K562 (cell line): ENCODE measurements around the gene FAM117A. TPM values are rescaled to one million over a fixed set of nuclear protein-coding genes. Genes with fewer than 3 reads are reported as not detected.
A peak's percentile ranks its signal among the peaks of the same experiment; 100 is the strongest.

Experiments
- ATF7 ChIP-seq: fragments of 450-650 bp; IDR thresholded peaks from 2 replicates; pipeline ENCODE4 v1.7.1; 2014; ENCODE audit warnings: mild to moderate bottlenecking, moderate library complexity
- CREB1 ChIP-seq, 2 experiments: sonication (generic) in 1 of 2; formaldehyde crosslinking in 1 of 2; IDR thresholded peaks; 2 replicates each; pipeline versions ENCODE4 v1.6.1 to v1.8.0; 2012 to 2022; ENCODE audit warnings: inconsistent platforms in 1 of 2, mild to moderate bottlenecking in 1 of 2, missing genetic modification reagents in 1 of 2, moderate library complexity in 1 of 2
- EHMT2 ChIP-seq: fragments of 450-650 bp; IDR thresholded peaks from 2 replicates; pipeline ENCODE4 v1.6.1; 2018; ENCODE audit warnings: antibody characterized with exemption
- ETV1 ChIP-seq: fragments of 450-650 bp; conservative IDR thresholded peaks from 2 replicates; pipeline ENCODE4 v1.6.1; 2016; ENCODE audit warnings: missing genetic modification characterization, control low read depth, low read depth, missing compliant biosample characterization
- GABPB1 ChIP-seq: sonication (generic); formaldehyde crosslinking; IDR thresholded peaks from 2 replicates; pipeline ENCODE4 v1.8.0; 2022; ENCODE audit warnings: mild to moderate bottlenecking, missing genetic modification reagents
- HMGN3 ChIP-seq: IDR thresholded peaks from 2 replicates; pipeline ENCODE4 v1.6.1; 2011; ENCODE audit warnings: borderline replicate concordance, low read depth, mild to moderate bottlenecking, mixed read lengths, low read length; ENCODE audit not compliant: insufficient read length; ENCODE audit errors: extremely low read depth
- JUN ChIP-seq, 2 experiments: sonication (generic) in 1 of 2; formaldehyde crosslinking in 1 of 2; IDR thresholded peaks; 2 replicates each; pipeline versions ENCODE4 v1.6.1 to v1.8.0; 2012 to 2022; ENCODE audit warnings: borderline replicate concordance in 2 of 2, mild to moderate bottlenecking in 2 of 2, improper control_type of control experiment in 1 of 2, low read depth in 1 of 2, low read length in 1 of 2, missing genetic modification reagents in 1 of 2
- KHSRP ChIP-seq: fragments of 450-650 bp; IDR thresholded peaks from 2 replicates; pipeline ENCODE4 v1.6.1; 2017
- NCOR1 ChIP-seq: fragments of 450-650 bp; IDR thresholded peaks from 2 replicates; pipeline ENCODE4 v1.6.1; 2016; ENCODE audit warnings: mild to moderate bottlenecking, moderate library complexity
- NEUROD1 ChIP-seq: fragments of 150-350 bp; IDR thresholded peaks from 2 replicates; pipeline ENCODE4 v1.6.1; 2014; ENCODE audit warnings: borderline replicate concordance, low read length, low read depth; ENCODE audit not compliant: partially characterized antibody
- NKRF ChIP-seq: fragments of 450-650 bp; IDR thresholded peaks from 2 replicates; pipeline ENCODE4 v1.6.1; 2016; ENCODE audit warnings: borderline replicate concordance
- PYGO2 ChIP-seq: fragments of 450-650 bp; IDR thresholded peaks from 2 replicates; pipeline ENCODE4 v1.6.1; 2016; ENCODE audit warnings: mild to moderate bottlenecking, missing genetic modification characterization, moderate library complexity, missing compliant biosample characterization
- TOE1 ChIP-seq, 2 experiments: fragments of 450-650 bp in 1 of 2; sonication (generic) in 1 of 2; formaldehyde crosslinking in 1 of 2; IDR thresholded peaks; 2 replicates each; pipeline versions ENCODE4 v1.7.1 to v1.8.0; 2016 to 2022; ENCODE audit warnings: borderline replicate concordance in 2 of 2, mild to moderate bottlenecking in 2 of 2, antibody characterized with exemption in 1 of 2, inconsistent platforms in 1 of 2, low read depth in 1 of 2, missing genetic modification reagents in 1 of 2, moderate library complexity in 1 of 2
- ZNF239 ChIP-seq: fragments of 250-450 bp; sonication (Bioruptor Pico); IDR thresholded peaks from 2 replicates; pipeline ENCODE4 v1.4.0; 2020; ENCODE audit warnings: mild to moderate bottlenecking
- ZNF316 ChIP-seq: fragments of 450-650 bp; IDR thresholded peaks from 2 replicates; pipeline ENCODE4 v1.6.1; 2016
- polyA plus RNA-seq, 8 experiments: library from polyadenylated mRNA; depleted of rRNA in 4 of 8; stranded (reverse) in 5 of 8; unstranded in 3 of 8; fragments of >200 nt; fragmentation: Nextera tagmentation in 2 of 8; fragmentation: Illumina TruSeq in 1 of 8; extraction: Ambion mirVana in 2 of 8; extraction: Trizol in 1 of 8; gene quantifications; 2 replicates each; pipeline versions ENCODE4 v1.2.1 to v1.2.3, GENCODE V29; 2011 to 2014; ENCODE audit warnings: inconsistent platforms in 1 of 8, missing spikeins in 1 of 8
- total RNA-seq, 7 experiments: library from RNA; depleted of rRNA in 6 of 7; stranded (reverse); fragments of >200 nt in 6 of 7; fragmentation: Illumina TruSeq in 2 of 7; extraction: Trizol in 2 of 7; gene quantifications; 2 replicates each; pipeline versions ENCODE4 v1.2.1 to v1.2.3, GENCODE V29; 2011 to 2021; ENCODE audit warnings: low replicate concordance in 1 of 7
- TF ChIP-seq, protein P1 (sequence below): sonication (generic); formaldehyde crosslinking; IDR thresholded peaks from 2 replicates; pipeline ENCODE4 v1.9.0; 2022; ENCODE audit warnings: mild to moderate bottlenecking, missing genetic modification reagents
- TF ChIP-seq, protein P2 (sequence below): sonication (generic); formaldehyde crosslinking; IDR thresholded peaks from 2 replicates; pipeline ENCODE4 v1.8.1; 2023; ENCODE audit warnings: mild to moderate bottlenecking, missing genetic modification reagents

Gene FAM117A
- total and polyA plus RNA-seq, 9 of the 15 experiments (the other 6 are each of a cell fraction or from before 2014, with no cell fraction given), result 3.1 to 79.7 (median 36.6) TPM

DNA sequence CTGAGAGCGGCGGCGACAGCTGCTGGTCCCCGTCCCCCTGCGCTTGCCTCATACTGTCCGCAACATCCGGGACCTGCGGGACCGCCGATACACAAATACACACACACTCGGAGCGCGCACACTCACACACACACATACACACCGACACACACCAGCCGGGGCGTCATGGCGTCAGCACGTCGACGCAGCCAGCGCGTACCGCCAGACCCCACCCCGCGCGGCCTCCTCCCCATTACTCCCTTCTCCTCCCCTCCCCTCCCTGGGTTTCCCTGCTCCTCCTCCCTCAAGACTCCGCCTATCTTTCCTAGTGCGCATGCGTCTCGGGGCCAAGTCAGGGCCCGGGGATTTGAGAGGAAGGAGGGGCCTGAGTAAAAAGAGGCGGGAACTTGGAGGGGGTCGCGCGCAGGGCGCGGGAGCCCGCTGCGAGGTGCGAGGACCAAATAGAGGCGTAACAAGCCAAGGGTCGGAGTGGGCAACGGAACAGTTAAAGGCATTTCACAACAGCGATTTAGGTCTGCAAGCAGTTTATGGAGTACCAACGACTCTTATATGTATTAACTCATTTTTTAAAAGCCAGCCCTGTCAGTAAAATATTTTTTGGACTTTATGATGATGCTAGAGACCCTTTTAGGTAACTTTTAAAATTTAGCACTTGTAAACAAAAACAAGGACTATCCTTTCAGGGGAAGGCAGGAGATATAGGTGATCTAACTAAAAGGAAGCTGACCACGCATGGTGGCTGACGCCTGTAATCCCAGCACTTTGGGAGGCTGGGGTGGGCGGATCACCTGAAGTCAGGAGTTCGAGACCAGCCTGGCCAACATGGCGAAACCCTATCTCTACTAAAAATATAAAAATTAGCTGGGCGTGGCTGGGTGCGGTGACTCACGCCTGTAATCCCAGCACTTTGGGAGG, 85.7 kb downstream of the FAM117A start, which contains the start of gene SPOP (continued):
- 0 out of 2 replicates have a peak, but pooled peaks have one; percentile 12 for TF ChIP-seq NKRF
- TF ChIP-seq, protein P1, sequence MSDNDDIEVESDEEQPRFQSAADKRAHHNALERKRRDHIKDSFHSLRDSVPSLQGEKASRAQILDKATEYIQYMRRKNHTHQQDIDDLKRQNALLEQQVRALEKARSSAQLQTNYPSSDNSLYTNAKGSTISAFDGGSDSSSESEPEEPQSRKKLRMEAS (CRISPR knock-in tag), result peak; percentile 93
- no peak for TF ChIP-seq KHSRP
- TF ChIP-seq, protein P2, sequence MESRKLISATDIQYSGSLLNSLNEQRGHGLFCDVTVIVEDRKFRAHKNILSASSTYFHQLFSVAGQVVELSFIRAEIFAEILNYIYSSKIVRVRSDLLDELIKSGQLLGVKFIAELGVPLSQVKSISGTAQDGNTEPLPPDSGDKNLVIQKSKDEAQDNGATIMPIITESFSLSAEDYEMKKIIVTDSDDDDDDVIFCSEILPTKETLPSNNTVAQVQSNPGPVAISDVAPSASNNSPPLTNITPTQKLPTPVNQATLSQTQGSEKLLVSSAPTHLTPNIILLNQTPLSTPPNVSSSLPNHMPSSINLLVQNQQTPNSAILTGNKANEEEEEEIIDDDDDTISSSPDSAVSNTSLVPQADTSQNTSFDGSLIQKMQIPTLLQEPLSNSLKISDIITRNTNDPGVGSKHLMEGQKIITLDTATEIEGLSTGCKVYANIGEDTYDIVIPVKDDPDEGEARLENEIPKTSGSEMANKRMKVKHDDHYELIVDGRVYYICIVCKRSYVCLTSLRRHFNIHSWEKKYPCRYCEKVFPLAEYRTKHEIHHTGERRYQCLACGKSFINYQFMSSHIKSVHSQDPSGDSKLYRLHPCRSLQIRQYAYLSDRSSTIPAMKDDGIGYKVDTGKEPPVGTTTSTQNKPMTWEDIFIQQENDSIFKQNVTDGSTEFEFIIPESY (CRISPR knock-in tag), result peak; percentile 30
- TF ChIP-seq ETV1 (tag), result peak; percentile 69; the same call in 1 of the 2 replicates
- TF ChIP-seq GABPB1 (CRISPR knock-in tag), result peak; percentile 66
- no peak for TF ChIP-seq NCOR1
- TF ChIP-seq PYGO2 (tag), result 0 out of 2 replicates have a peak, but pooled peaks have one; percentile 21
- TF ChIP-seq HMGN3, result peak; percentile 63
- peak; percentile 90 for TF ChIP-seq ATF7
- no peak for TF ChIP-seq JUN (IDR thresholded peaks at IDR 0.05; ENCODE audit: borderline replicate concordance, low read depth, low read length)
- peak; percentile 62; the same call in 1 of the 2 replicates for TF ChIP-seq JUN (CRISPR knock-in tag; IDR thresholded peaks at IDR 0.05; ENCODE audit: borderline replicate concordance)
- no peak for TF ChIP-seq ZNF239
- TF ChIP-seq CREB1 (IDR thresholded peaks at IDR 0.05), result peak; percentile 89
- peak; percentile 91 for TF ChIP-seq CREB1 (CRISPR knock-in tag; IDR thresholded peaks at IDR 0.05)
- peak; percentile 78; the same call in 1 of the 2 replicates for TF ChIP-seq TOE1 (IDR thresholded peaks at IDR 0.05; ENCODE audit: borderline replicate concordance)
- no peak for TF ChIP-seq TOE1 (CRISPR knock-in tag; IDR thresholded peaks at IDR 0.05; ENCODE audit: borderline replicate concordance, low read depth)
- no peak for TF ChIP-seq ZNF316
- TF ChIP-seq NEUROD1, result no peak
- TF ChIP-seq EHMT2, result no peak
